ENCODE data around the gene RWDD4.

The RWDD4 gene

DNA sequence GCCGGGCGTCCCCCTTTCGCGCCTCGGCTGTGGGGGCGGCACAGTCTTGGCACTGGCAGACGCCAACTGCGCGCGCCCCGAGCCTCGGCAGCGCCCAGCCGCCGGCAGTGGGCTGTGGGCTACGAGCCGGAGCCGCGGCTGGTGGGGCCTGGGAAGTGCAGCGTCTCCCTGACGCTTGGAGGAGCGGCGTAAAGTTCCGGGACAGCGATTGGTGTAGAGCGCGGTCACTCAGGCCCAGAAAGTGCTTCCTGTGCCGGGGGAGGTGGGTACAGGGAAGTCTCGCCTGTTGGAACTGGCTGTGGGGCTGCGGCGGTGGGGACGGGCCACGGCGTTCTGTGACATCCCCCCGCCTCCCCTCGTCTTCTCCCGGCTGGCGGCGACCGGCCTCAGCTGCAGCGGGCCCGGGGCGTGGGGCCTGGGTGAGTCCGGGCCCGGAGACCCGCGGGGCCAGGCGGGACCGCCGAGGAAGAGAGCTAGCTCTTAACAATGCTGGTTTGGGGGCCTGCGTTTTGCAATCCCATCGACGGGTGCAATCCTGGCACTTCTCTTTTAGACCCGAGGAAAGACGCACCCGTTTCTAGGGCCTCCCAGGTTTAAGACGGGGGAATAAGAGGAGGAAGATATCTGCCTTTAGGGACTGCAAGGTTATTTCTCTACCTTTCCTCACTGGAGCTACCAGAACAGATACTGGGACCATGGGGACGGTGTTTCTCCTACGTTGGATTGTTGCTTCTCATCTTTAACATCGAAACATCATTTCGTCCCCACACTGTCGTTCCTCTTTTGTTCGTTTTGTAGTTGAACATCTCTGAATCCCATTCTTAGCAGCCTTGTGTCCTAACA, at the start of gene RWDD4, which contains the start of gene TRAPPC11:
Gene RWDD4, minus strand, starts transcription at position 157 of the 843 bp plus-strand sequence. CDS start 233 bp downstream, outside the sequence.
Gene TRAPPC11, plus strand, starts transcription at position 265 of the 843 bp plus-strand sequence. CDS start 4,575 bp downstream, outside the sequence.
- peak; percentile 94 to 96 for DNase-seq

DNA sequence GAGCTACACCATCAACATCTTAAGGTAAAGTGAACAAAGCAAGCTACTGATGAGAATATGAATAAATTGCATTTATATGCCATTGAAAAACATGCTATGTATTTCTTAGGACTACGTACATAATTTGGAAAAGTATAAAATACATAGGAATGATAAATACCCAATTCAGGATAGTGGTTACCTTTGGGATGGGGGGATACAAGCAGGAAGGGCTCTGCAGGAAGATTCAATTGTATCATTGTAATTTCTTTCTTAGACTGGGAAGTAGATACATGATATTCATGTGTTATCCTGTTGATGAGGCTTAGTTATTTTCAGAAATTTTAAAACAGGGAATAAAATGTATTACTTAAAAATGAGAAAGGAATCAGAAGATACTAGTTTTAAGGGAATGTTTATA, 43.5 kb upstream of the RWDD4 start:
- DNase-seq: no peak

DNA sequence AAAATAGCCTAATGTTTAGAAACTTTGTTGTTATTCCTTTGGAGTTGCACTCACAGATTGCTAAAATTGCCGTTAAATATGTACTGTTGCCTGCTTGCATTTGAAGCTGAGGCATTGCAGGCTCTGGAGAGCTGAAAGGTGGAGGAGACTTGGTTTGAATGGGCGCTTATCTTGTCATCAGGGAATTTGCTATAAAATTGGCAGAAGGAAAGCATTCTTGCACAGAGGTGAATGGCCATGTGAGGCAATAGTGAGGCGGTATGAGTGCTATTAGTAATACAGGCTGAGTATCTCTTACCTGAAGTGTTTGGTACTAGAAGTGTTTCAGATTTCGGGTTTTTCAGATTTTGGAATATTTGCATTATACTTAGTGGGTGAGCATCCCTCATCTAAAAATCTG, 41.4 kb upstream of the RWDD4 start:
- no peak for DNase-seq

GRCh38 chr4:183698909-183699308, 39.9 kb upstream of the RWDD4 start:
- DNase-seq: no peak

GRCh38 chr4:183691897-183692296, 32.9 kb upstream of the RWDD4 start:
- DNase-seq: no peak

DNA sequence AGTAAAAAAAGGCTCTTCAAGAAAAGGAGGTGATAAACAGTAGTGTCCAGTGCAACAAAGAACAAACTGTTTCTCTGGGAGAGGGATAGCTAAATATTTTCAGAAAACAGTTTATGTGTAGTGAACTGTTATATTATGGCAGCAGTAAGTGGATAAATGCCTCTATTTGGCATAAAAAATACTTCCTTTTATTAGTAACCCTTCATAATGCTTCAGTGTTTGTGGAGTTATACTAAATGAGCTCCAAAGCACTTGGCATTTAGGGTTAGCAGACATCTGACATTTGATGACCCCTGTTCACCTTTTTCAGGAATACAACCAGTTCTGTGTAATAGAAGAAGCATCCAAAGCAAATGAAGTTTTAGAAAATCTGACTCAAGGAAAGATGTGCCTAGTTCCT, 32.0 kb upstream of the RWDD4 start:
- DNase-seq: no peak

GRCh38 chr4:183688216-183688615, 29.2 kb upstream of the RWDD4 start:
- no peak for DNase-seq

DNA sequence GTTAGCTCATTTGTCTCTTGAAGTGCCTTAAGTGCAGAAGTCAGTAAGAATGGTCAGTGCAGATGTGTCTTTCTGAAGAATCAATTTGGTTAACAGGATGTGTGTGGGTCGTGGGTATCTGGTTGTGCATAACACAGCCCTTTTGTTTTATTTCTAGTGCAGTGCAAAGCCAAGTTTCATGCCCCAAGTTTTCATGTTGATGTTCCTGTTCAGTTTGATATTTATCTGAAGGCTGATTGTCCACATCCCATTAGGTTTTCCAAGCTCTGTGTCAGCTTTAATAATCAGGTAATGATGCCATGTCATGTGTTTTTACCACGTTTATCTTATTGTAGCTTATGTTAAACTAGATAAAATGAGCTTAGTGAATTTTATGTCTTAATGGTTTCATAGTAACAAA, 27.5 kb upstream of the RWDD4 start:
- no peak for DNase-seq

DNA sequence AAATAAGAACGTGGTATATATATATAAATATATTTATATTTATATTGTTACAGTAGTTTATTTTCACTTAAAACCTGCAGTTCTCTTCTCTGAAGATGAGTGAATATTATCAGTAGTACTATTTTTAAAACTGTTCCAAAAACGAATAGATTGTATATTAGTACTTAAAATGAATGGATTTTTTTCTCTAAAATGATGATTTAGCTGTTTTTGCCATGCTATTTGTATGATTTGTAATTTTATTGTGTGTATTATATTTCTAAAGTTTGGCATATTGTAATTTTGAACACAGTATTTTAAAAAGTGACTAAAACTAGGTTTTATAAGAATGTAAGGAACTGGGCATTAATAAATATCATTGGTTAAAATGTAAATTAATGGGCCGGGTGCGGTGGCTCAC, 22.1 kb upstream of the RWDD4 start:
- no peak for DNase-seq

DNA sequence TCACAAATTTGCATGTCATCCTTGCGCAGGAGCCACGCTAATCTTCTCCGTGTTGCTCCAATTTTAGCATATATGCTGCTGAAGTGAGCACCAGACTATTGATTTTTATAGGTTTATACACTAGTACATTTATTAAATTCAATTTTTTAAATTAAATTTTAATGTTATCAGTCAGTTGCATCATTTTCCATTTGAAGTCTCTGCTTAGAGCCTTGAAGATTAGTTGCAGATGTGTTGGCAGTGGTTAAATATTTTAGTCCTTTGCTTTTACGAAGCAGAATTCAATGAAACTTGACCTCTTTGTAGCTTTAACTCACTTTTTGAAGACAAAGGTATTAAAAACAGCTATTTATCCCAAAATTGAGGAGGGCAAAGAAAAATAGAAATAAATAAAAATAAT, 16.6 kb upstream of the RWDD4 start:
- DNase-seq: no peak

DNA sequence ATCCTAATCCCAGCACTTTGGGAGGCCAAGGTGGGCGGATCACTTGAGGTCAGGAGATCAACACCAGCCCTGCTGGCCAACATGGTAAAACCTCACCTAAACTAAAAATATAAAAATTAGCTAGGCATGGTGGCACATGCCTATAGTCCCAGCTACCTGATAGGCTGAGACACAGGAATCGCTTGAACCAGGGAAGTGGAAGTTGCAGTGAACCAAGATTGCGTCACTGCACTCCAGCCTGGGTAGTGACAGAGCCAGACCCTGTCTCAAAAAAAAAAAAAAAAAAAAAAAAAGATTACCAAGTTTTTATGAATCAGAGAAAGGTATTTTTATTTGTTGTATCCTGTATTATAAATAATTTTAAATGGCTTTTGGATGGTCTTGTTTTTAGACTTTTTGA, 15.2 kb upstream of the RWDD4 start:
- no peak for DNase-seq

- no peak for DNase-seq
Measured at GRCh38 chr4:183670960-183671555, 12.1 kb upstream of the RWDD4 start.

DNA sequence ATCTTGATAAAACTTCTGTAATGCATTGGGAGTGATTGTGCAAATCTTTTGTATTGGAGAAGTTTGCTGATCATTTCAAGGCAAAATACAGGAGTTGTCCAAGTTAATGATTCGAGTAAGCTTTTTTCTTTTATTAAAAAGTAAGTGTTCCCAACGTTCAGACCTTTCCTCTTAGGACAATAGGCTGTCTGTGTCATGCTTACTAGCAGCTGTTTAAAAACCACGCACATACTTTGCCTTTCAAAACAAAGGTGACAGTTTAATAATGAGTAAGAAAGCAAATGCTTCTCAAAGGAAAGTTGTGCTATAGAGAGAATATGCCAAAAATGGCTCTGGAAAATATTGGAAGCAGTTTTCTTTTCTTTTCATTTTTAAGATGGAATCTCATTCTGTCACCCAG, 11.3 kb upstream of the RWDD4 start:
- DNase-seq: no peak

- DNase-seq: no peak
Measured at GRCh38 chr4:183666088-183666487, 7.1 kb upstream of the RWDD4 start.

GRCh38 chr4:183659872-183660242, 872 bp upstream of the RWDD4 start:
- DNase-seq: no peak

- no peak for DNase-seq
Measured at GRCh38 chr4:183658362-183659028, 490 bp downstream of the RWDD4 start.

GRCh38 chr4:183657564-183657963, 1.4 kb downstream of the RWDD4 start:
- DNase-seq: no peak

DNA sequence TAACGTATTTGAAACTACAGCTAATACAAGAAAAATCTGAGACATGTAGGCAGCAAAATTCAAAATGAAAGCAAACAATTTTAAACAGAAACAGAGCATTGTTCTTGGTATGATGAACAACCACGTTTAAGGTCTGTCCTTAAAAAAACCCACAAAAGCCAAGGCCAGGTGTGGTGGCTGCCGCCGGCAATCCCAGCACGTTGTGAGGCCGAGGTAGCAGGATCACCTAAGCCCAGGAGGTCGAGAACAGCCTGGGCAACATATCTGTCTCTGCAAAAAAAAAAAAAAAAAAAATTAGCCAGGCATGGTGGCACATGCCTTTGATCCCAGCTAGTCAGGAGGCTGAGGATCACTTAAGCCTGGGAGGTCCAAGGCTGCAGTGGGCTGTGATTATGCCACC, 13.7 kb downstream of the RWDD4 start:
- no peak for DNase-seq

GRCh38 chr4:183639291-183639690, 19.7 kb downstream of the RWDD4 start:
- DNase-seq: no peak

GRCh38 chr4:183638436-183638835, 20.5 kb downstream of the RWDD4 start:
- no peak for DNase-seq

- no peak for DNase-seq
Measured at GRCh38 chr4:183637461-183637860, 21.5 kb downstream of the RWDD4 start.

- DNase-seq: no peak
Measured at GRCh38 chr4:183636923-183637322, 22.1 kb downstream of the RWDD4 start.

- DNase-seq: no peak
Measured at GRCh38 chr4:183636503-183636902, 22.5 kb downstream of the RWDD4 start.

DNA sequence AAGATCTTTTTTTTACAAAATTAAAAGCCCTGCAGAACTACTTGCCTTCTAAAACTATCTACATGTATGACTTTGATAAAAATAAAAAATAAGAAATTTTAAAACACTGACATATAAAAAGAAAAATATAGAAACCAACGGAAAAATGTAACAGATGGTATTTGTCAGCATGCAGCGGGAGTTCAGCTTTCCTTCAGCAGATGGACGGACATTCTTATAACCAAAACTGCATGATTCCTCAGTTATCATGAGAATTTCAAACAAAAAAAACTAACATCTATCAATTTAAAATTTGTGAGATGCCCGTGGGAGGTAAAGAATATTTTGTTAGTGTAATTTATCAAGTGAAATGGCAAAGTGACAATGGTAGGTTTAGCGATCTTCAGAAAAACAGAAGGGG, 23.2 kb downstream of the RWDD4 start:
- DNase-seq: no peak
